CD4-positive, alpha-beta T cell treated with Interleukin-17A for 4 hours (primary cell): Measurements from ENCODE around the gene BCO1.

ENCODE experiments used
- DNase-seq: peaks from one replicate; pipeline ENCODE4 v3.0.0-alpha.2; 2020; ENCODE audit warnings: mixed read lengths

BCO1 gene

DNA sequence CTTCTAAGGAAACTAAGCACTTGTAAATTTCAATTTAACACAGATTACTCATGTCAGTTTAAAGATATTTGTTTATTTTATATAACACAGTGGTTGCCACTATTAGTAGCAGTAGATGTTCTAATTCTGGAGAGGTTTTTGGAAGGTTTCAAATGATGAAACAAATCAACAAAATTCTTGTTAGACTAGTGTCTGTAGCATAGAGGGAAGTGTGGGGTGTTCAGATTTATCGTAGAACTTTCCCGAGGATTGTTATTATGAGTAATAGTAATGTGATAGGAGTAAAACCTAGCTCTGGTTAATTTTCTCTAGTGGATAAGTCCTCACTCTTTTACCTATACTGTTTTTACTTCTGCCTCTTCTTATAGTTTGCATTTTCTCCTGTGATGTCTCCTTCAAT lies 82.5 kb downstream of the BCO1 start:
- DNase-seq, result no peak

DNA sequence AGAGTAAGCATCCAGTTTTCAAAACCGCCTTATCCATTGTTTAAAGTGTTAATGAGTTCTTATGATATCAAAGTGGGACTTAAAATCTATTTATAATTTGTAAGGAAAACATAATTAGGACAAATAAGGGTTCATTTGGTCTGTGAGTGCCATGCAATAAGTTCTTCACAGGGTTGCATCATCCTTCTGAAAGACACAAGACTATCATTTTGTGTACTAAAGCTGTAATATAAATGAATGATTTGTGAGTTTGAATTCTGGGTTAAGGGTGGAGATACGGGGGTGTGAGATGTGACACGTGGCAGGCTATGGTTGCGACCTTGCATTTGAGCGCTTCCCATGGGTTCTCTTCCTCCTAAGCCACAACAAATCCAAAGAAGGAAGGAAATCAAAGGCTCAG lies 83.0 kb downstream of the BCO1 start:
- no peak for DNase-seq

DNA sequence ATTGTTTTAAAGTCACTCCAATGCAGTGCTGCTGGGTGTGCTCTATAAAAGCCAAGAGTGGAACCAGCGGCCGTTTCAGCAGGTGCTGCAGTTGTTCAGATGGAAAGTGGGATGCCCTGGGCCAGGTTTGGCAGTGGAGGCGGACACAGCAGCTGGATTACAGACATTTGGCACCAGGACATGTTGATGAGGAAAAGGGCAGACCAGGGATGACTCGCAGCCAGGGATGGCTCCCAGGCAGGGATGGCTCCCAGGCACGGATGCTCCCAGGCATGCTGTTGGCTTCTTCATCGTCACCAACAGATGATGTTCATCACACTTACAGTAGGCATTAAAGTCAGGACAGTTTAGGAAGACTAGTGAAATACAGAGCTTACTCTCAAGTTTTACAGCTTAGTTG lies 86.3 kb downstream of the BCO1 start:
- DNase-seq, result no peak

DNA sequence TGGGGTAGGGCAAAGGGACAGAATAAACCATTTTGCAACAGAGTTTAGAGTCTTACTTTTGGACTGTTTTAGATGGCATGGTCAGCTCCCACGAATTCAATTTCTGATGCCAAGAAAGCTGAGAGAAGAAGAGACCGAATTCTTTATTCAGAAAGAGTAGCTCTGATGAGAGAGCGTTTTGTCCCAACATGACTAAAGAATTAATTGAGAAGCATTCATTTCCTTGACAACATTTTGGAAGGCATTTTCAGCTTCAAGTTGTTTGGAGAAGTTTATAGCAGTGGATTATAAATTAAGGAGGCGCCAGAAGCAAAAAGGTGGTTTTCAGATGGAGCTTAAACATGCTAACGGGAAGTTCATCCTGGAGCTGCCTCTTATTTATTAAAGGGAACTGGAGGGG lies 88.5 kb downstream of the BCO1 start:
- DNase-seq, result no peak

DNA sequence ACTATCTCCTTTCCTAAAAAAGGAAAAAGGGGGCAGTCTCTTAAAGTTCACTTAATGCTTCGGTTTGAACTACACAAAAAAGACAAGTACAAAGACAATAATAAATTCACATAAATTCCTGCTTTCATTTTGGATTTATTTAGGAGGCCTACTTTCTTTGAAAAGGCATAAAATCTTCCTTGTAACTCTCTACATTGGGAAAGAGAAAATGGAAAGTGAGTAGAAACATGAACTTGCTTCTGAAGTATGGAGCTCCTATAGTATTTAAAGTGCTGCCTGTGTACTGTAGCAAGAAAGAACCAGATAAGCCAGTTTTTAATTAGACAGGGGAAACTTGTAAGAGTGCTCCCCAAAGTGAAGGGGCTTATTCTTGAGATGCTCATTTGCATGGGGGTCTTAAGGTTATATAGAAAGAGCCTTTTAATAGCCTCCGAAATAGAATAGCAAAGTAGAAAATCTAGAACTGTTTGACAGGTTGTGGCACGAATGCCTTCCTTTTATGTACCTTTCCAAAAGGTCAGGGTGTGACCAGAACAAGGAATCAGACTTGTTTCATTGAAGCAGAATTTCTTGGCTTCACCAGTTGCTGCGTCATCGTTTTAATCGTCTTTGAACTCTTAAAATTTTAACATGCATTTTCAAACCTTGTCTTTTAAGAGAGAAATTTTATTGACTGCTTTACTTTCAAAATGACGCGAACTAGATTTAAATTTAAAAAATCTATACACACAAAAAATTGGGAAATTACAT lies 89.1 kb downstream of the BCO1 start:
- no peak for DNase-seq

DNA sequence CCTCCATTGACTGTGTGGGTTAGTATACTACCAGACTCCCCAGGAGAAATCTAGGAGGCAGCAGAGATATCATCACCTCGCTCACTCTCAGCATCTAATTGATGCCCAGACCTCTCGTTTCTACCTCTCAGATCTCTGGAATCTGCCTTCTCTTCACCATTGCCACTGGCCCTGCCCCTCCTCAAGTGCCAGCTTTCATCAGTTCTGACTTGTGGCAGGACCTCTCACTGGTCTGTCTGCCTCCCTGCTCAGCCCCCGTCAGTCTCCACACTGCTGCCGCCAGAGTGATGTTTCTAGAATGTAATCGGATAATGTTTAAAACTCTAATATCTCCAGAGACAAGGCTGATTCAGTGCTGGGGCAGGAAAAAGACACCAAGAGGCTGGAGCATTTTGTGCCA lies 91.5 kb downstream of the BCO1 start:
- DNase-seq, result no peak

DNA sequence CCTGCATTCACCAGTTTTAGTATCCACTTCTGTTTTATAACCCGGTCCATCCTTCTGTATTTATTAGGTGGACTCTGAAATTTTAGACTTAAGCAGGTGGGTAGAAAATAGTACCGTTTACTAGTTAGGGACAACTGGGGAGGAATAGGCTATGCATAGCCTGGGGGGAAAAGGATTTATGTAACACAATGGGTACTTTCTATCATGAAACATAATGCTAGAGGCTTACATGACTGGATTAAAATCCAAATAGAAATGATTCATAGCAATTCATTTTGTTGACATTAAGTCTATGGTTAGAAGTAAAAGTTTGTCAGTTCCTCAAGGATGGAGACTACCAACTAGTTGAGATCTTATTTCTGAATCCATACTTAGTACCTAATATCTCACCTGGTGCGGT lies 94.9 kb downstream of the BCO1 start:
- no peak for DNase-seq

DNA sequence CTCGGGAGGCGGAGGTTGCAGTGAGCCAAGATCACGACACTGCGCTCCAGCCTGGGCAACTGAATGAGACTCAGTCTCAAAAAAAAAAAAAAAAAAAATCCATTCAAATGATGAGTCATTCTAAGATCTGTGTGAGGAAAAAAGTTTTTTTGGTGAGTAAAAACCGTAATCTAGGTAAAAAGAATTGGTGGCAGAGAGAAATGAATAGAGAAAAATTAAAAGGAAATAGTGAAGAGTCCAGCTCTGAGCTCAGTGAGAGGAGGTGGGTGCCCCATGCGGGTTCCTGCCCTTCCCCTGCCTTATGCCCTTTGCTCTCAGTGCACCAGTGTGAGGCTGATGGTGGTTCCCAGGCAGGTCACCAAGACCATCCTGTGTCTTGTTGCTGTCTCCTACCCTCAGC lies 97.2 kb downstream of the BCO1 start:
- no peak for DNase-seq

DNA sequence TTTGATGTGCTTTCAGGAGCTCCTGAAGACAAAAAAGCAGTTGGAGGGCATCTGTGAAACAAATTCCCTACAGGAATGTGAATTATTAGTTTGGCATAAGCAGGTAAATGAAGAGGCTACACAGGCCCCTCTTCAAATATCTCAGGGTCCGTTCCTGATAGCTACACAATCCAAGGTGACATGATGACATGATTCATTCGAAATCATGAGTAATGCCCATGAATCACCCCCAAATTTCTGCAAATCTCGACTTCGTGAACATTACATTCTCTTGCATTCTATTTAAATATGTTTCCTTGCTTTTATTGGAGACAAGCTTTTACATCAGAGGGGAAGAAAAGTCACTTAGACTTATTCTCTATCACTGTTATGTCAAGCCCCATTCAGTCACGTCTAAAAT lies 98.6 kb downstream of the BCO1 start:
- DNase-seq, result no peak
